DOHH2 (cell line): Measurements from ENCODE around the gene KLHL21.

Source experiments
- CTCF ChIP-seq: fragments of 200-600 bp; sonication (generic); IDR thresholded peaks from one replicate; pipeline ENCODE4 v1.5.1; 2014; ENCODE audit warnings: antibody characterized with exemption, mild to moderate bottlenecking, low read depth, low read length; ENCODE audit not compliant: poor library complexity, severe bottlenecking
- EZH2phosphoT487 ChIP-seq: fragments of 200-600 bp; sonication (generic); IDR thresholded peaks from 2 replicates; pipeline ENCODE4 v1.6.1; 2017; ENCODE audit warnings: borderline replicate concordance, mild to moderate bottlenecking, antibody characterized with exemption, low read length, moderate library complexity, mixed read lengths

GRCh38 chr1:6619045-6619444 is 16.4 kb upstream of the KLHL21 start:
- TF ChIP-seq CTCF (no peak), EZH2phosphoT487 (no peak)
